IPS DF 4.7 (cell line): ENCODE measurements around the gene ODF4.

Experiments used
- DNase-seq: peaks from one replicate; pipeline ENCODE4 v3.0.0-alpha.2; 2013; ENCODE audit warnings: low spot score; ENCODE audit errors: extremely low read depth

ODF4 gene, protein sequence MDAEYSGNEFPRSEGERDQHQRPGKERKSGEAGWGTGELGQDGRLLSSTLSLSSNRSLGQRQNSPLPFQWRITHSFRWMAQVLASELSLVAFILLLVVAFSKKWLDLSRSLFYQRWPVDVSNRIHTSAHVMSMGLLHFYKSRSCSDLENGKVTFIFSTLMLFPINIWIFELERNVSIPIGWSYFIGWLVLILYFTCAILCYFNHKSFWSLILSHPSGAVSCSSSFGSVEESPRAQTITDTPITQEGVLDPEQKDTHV

DNA sequence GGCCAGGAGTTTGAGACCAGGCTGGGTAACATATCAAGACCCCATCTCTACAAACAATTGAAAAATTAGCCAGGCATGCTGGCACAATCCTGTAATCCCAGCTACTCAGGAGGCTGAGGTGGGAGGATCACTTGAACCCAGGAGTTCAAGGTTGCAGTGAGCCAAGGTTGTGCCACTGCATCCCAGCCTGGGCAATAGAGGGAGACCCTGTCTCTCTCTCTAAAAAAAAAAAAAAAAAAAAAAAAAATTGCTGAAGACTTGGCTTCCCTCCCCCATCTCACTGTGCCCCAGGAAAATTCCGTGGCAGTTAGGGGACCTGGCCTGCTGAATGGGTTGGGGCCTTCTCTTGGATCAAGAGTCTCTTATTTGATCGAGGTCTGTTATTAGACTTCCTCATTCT is at the start of gene ODF4:
Gene ODF4, plus strand, starts transcription at position 301 of the 400 bp plus-strand sequence. CDS start 212 bp downstream, outside the sequence.
- no peak for DNase-seq

DNA sequence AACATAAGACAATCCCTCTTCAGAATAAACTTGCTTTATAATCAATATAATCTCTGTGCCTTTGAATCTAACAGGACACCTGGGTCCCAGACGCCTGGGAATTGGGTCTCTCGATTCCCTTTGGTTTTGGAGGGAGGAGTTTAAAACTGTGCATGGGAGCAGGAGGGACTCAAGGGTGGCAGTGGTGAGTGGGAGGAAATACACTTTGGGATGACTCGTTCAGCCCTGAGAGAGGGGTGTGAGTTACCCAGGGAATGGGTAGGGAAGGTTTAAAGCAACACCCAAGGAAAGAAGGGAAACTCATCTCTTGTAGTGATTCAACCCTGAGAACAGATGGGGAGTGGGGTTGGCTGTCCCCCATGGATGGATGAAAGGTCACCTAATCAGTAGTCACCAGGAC is 49.6 kb upstream of the ODF4 start:
- DNase-seq, result no peak

DNA sequence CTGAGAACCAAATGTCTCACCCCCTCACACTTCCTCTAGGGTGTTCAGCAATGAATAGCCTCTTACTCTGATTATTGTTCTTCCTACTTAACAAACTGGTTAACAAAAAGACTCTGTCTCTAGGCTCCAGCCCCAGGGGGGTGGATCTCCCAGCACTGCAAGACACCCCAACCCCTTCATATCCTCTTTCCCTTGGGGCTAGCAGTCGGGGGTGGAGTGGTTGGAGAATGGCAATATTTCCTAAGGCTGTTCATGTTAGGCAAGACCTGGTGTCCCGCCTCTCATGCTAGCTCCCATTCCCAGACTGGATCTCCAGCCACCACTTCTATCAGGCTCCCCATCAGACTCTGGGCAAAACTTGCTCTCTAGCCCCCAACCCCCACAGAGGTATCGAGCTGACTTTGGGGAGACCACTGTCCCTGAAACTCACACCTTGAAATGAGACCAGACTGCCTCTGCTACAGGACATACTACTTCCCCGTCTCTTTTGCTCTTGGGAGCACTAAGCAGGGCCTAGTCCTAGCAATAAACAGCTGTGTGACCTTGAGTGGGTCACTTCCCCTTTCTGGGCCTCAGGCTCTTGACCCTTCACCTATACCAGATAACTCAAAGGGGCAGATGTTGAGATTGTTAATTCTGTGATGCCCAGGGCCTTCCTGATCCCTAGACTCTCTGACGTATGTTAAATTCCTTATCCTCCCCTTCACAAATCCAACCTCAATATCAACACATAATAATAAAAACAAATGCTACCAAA is 46.8 kb upstream of the ODF4 start:
- no peak for DNase-seq

DNA sequence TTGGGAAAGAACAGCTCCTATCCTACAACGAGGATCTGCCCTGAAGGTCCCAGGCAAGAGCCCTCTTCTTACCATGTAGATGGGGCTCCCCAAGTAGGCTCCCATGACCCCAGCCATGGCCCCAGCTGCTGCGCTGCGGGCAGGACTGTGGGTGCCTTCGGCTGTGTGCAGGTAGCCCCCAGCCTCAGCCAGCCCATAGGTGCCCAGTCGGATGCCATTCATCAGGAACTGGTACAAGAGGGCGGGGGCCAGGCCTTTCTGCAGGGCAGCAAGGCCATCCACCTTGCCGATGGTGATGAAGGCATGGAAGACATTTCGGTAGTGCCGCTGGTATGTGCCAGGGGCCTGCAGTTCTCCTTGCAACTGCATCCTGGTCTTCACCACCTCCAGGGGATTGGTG is 45.3 kb upstream of the ODF4 start:
- no peak for DNase-seq

DNA sequence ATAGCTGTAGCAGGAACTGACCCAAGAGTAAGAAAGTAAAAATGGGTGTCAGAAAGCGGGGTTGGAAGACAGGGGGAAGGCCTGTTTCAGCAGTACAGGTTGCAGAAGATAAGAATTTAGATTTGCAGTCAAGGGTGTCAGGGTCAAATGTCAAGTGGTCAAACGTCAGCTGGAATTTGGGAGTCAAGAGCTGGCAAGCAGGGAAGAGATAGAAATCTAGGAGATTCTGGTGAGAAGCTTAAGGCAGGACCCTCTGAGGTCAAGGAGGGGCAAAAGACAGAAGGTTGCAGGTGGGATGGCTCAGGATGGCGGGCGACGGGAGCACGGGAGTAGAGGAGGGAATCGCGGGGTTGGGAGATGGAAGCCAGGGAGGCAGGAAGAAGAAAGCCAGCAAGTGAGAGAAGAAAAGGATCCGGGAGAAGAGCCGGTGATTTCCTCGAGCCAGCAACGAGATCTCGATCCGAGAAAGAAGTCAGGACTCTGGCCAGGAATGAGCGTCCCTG is 44.8 kb upstream of the ODF4 start:
- no peak for DNase-seq

DNA sequence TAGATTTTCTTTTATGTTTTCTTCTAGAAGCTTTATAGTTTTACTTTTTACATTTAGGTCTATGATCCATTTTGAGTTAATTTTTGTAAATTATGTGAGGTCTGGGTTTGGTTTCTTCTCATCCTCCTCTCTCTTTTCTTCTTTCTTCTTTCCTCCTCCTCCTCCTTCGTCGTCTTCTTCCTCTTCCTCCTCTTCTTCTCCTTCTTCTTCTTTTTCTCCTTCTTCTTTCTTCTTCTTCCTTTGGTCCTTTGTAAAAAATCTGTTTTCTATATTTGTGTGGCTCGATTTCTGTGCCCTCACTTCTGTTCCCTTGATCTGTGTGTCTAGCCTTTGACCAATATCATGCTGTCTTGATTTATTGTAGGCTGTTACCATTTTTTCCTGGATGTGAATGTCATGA is 39.4 kb upstream of the ODF4 start:
- no peak for DNase-seq

DNA sequence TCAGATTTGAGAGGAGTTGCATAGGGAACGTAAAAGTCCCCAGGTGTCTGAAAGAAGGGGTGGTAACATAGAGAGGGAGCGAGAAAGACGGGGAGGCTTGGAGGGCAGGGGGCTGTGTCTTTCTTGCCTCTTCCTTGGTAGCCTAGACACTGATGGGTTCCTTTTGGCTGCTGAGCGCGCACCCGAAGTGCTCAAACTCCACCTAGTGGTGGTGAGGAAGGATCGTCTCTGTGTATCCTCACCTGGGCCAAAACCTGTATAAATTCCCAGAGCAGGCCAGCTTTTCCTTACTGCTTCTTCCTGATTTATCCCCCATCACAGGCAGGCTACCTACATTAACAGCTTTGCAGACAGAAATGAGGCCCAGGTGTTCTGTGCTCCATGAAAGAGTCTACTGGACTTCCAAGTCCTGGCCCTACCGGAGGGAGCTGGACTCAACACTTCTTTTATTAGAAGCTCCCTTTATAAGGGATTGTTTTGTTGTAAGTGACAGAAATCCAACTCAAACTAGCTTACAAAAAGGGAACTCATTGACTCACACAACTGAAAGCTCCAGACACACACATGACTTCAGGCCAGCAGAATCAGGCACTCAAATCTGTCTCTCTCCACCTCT is 38.9 kb upstream of the ODF4 start:
- DNase-seq, result no peak

DNA sequence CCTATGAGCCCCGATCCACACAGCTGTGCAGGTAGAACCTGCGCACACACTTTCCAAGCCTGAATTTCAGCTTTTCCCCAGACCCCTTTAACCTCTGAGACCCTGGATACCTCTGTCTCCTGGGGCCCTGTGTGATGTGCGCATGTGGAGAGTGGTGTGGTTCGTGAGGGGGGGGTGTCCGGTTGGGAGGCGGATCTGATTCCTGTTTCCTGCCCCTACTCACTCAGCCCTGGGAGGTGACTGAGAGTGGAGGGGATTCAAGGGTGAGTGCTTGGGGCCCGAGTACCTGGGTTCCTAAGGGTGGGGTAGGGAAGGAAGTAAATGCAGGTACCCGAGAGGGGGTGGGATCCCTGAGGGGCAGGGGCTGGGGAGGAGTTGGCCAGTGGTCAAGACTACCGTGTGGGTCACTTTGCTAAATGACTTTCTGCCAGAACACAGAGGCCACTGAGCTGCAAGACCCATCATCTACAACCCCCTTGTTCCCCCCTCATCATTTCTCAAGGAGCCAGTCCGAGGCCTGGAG is 29.0 kb upstream of the ODF4 start:
- no peak for DNase-seq

DNA sequence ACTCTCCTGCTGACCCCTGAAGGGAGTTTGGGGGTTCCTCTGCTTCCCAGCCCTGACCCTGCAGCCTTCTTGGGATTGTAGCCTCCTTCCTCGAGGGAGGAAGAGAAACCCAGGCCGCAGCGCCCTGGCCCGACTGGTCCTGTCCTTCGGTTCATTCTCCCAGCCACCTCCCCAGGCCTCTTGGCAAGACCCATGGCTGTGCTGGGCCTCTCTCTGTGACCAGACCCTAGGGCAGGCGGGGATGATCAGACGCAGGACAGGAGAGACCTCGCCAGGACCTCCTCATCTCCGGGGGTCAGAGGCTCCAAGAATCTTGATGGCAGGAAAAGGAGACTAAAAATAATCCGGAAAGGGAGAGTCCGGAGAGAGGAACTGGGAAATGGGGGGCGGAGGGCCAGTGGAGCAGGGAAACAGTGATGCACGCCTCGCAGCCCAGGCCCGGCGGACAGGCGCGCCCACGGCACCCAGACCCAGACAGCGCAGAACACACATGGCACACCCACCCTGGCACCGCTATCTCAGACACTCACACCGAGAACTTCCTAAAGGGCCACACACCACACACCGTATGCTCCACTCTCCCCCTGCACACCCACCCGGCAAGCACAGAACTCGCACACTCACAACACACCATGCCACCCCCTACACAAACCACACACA is 28.4 kb upstream of the ODF4 start:
- DNase-seq, result no peak

DNA sequence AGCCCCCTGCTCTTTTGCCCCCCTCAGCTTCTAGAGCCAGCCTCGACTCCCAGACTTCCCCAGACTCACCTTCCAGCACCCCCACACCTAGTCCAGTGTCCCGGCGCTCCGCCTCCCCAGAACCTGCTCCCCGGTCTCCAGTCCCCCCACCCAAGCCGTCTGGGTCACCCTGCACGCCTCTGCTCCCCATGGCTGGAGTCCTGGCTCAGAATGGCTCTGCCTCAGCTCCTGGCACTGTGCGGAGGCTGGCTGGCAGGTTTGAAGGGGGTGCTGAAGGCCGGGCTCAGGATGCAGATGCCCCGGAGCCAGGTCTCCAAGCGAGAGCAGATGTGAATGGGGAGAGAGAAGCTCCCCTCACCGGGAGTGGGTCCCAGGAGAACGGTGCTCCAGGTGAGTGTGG is 27.4 kb upstream of the ODF4 start:
- DNase-seq, result no peak

DNA sequence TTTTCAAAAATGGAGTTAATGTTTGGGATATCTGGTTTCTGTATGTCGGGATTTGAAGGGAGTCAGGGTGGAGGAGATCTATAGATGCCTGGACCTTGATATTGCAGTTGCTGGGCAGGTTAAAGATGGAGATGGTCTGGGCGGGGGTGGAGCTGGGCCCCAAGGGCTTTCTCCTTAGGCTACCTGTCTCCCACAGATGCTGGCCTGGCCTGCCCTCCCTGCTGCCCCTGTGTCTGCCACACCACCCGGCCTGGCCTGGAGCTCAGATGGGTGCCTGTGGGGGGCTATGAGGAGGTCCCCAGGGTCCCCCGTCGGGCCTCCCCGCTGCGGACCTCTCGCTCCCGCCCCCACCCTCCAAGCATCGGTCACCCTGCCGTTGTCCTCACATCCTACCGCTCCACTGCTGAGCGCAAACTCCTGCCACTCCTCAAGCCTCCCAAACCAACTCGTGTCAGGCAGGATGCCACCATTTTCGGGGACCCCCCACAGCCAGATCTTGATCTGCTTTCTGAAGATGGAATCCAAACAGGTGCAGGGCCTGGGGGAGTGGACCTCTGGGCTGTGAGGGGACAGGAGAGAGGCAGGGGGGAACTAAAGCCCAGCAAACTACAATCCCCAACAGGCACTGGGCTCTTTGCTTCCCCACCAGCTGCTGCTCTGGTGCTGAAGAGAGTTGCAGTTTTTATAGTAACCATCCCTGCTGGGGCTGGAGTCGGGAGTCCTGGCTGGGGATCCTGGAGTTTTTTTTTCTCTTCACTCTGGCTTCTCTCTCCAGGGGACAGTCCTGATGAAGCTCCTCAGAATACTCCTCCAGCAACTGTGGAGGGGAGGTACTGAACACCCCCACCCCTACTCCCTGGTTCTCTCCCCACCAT is 26.7 kb upstream of the ODF4 start:
- DNase-seq, result no peak

DNA sequence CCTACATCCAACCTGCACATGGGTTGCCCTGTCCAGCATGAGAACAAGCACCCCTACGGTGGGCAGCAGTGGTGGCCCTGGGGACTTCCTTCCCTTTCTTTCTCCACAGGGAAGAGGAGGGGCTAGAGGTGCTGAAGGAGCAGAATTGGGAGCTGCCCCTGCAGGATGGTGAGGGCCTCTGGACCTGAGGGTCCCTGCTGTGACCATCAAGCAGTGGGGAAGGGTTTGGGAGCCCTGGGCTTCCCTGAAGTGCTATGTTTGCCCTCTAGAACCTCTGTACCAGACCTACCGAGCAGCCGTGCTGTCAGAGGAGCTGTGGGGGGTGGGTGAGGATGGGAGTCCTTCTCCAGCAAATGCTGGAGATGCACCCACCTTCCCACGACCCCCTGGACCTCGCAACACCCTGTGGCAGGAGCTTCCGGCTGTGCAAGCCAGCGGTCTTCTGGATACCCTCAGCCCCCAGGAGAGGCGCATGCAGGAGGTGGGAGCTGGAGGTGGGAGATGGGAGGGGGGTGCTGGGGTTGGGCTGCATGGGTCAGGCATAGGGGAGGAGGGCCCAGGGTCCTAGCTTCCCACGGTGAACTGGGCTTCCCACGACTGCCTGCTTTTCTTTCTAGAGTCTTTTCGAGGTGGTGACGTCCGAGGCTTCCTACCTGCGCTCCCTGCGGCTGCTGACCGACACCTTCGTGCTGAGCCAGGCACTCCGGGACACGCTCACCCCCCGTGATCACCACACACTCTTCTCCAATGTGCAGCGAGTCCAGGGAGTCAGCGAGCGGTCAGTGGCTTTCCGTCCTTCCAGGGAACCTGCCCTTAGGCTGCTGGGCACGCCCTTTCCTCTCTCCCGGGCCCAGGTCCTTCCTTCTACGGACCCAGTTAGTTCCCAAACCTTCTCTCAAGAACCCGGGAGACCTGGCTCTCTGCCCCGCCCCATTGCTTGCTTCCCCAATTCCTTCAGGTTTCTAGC is 24.6 kb upstream of the ODF4 start:
- DNase-seq, result no peak

DNA sequence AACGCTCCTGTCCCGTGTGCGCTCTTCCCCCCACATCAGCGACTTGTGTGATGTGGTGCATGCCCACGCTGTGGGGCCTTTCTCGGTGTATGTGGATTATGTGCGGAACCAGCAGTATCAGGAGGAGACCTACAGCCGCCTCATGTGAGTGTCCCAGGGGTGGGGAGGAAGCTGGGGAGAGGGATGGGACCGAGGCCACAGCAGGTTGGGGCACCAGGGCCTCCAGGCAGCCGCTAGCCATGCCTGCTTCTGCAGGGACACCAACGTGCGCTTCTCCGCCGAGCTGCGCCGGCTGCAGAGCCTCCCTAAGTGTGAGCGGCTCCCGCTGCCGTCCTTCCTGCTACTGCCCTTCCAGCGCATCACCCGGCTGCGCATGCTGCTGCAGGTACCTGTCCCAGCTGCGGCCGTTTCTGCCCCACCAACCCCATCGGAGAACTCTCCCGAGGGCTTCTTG is 23.8 kb upstream of the ODF4 start:
- DNase-seq, result no peak

DNA sequence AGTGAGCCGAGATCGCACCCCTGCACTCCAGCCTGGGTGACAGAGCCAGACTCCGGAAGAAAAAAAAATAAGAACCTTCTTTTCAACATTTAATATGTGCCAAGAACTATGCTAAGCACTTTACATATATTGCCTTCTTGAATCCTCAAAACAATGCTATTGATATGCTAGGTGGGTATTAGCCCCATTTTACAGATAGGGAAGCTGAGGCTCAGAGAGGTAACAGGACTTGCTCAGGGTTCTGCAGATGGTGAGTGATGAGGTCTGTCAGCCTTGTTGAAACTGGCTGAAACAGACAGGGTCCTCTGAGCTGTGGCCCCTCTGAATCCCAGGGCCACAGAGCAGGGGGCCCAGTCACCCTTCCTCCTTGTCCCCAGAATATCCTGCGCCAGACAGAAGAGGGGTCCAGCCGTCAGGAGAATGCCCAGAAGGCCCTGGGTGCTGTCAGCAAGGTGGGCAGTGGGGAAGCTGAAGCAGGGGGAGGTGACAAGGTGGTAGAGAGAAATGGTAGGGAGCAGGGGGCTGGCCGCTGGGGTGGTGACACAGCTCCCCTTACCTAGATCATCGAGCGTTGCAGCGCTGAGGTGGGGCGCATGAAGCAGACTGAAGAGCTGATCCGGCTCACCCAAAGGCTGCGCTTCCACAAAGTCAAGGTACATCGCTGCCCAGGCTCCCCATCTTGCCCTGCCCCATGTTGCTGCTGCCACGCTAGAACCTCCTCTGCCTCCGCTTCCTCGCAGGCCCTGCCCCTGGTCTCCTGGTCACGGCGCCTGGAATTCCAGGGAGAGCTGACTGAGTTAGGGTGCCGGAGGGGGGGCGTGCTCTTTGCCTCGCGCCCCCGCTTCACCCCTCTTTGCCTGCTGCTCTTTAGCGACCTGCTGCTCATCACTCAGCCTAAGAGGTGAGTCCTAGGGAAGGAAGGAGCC is 21.4 kb upstream of the ODF4 start:
- no peak for DNase-seq

DNA sequence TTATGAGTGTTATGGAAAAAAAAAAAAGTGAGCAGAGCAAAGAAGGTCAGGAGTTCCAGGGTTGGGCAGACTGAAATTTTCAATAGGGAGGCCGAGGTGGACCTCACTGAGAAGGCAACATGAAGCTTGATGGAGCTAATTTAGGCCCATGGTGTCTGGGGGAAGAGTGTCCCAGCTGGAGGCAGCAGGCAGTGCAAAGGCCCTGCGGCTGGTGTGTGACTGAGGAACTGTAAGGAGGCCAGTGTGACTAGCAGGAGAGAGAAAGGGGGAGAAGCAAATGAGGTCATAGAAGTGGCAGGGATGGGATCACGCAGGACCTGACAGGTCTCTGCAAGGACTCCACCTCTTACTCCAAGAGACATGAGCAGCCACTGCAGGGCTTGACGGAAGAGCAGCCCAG is 19.4 kb upstream of the ODF4 start:
- DNase-seq, result no peak

DNA sequence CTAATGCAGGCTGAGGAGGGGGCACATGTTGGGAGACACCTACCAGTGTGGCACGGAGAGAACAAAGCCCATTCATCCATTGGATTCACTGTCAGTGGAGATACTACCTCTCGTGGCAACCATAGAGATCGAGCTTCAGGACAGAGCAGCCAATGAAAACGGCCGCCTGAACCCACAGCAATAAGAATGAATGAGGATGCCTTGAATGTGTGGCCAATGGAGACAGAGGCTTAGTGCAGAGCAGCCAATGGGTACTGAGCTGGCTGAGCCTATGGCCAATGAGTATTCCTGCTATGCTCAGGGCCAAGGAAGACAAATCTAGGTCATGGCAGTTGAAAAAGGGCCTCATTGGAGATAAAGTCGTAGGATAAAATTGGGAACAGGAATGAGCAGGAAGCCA is 18.6 kb upstream of the ODF4 start:
- DNase-seq, result no peak

DNA sequence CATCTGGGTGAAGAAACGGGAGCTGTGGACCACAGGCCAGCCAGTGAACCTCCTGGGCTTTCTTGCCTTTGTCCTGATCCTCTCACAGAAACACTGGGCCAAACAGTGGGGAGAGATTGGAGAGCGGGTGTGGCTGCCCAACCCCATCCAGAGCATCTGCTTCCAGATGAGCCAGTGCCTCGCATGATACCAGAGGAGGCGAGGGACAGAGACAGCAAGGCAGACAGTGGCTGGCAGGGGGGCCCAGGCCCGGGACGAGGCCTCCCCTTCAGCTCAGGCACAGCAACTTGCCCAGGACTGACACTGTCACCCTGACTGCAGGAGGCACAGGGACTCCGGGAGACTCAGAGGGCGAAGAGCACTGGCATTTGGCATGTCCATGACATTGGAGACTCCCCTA is 17.6 kb upstream of the ODF4 start:
- no peak for DNase-seq

DNA sequence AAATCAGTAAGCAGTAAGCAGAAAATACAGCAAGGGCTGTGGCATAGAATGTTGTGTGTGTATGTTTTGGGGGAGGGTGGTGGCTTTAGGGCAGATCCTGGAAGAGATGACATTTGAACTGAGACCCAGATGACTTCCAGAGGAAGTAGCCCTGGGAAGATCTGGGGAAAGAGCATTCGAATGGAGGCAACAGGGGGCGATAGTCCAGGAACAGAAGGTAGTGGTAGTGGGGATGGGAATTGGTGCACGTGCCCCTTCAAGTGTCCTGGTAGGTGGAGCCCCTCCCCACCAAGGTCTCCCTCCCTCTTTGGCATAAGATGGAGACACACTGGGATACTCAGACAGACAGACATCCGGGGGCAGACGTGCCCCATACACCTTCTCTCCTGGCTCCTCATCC is 15.5 kb upstream of the ODF4 start:
- DNase-seq, result no peak
